NT2/D1 (cell line): ENCODE results near the gene ANKLE2.

Source experiments
- DNase-seq: peaks from one replicate; pipeline ENCODE4 v3.0.0-alpha.2; 2011; ENCODE audit warnings: low read depth, low spot score
- H3K27me3 ChIP-seq: 2 replicates; pipeline ENCODE4 v1.6.0; 2011; ENCODE audit warnings: mild to moderate bottlenecking; ENCODE audit not compliant: insufficient read length, insufficient read depth
- H3K36me3 ChIP-seq: 2 replicates; pipeline ENCODE4 v1.6.1; 2011; ENCODE audit warnings: mild to moderate bottlenecking, low read length, mixed read lengths; ENCODE audit not compliant: insufficient read depth, insufficient read length
- H3K4me1 ChIP-seq: 2 replicates; pipeline ENCODE4 v1.5.1; 2011; ENCODE audit not compliant: insufficient read depth, insufficient read length
- H3K4me3 ChIP-seq: 2 replicates; pipeline ENCODE4 v1.5.1; 2011; ENCODE audit warnings: low read depth; ENCODE audit not compliant: insufficient read length
- H3K9ac ChIP-seq: 2 replicates; pipeline ENCODE4 v1.6.0; 2011; ENCODE audit warnings: low read depth; ENCODE audit not compliant: insufficient read length
- H3K9me3 ChIP-seq: 2 replicates; pipeline ENCODE4 v1.5.1; 2011; ENCODE audit warnings: mild to moderate bottlenecking, low read length; ENCODE audit not compliant: insufficient read depth
- SUZ12 ChIP-seq: IDR thresholded peaks from 2 replicates; pipeline ENCODE4 v1.6.1; 2011; ENCODE audit not compliant: insufficient read length, insufficient read depth; ENCODE audit errors: extremely low read depth
- YY1 ChIP-seq: IDR thresholded peaks from 2 replicates; pipeline ENCODE4 v1.6.1; 2011; ENCODE audit not compliant: insufficient read length, insufficient read depth
- ZNF274 ChIP-seq: IDR thresholded peaks from 2 replicates; pipeline ENCODE4 v1.6.1; 2011; ENCODE audit warnings: mild to moderate bottlenecking, low read depth, low read length

The ANKLE2 gene

GRCh38 chr12:132748319-132748718, 13.3 kb downstream of the ANKLE2 start:
- Histone ChIP-seq H3K4me3 (no peak overlapping the region), H3K36me3 (peaks cover 94% of the 10 kb centered on the region), H3K9me3 (no peaks in the 10 kb centered on the region), H3K9ac (no peak overlapping the region), H3K4me1 (no peaks in the 10 kb centered on the region), H3K27me3 (no peaks in the 10 kb centered on the region)
- no peak for TF ChIP-seq ZNF274
- TF ChIP-seq YY1 = no peak
- TF ChIP-seq SUZ12 = no peak
- DNase-seq = no peak

- H3K36me3 ChIP-seq = peaks cover 94% of the 10 kb centered on the region
- H3K27me3 ChIP-seq = no peaks in the 10 kb centered on the region
- no peak for TF ChIP-seq SUZ12
- no peaks in the 10 kb centered on the region for H3K9me3 ChIP-seq
- no peak overlapping the region for H3K9ac ChIP-seq
- no peak for DNase-seq
- H3K4me3 ChIP-seq = no peak overlapping the region
- H3K4me1 ChIP-seq = no peaks in the 10 kb centered on the region
These were observed 13.7 kb downstream of the ANKLE2 start for GRCh38 chr12:132747896-132748295.

- TF ChIP-seq SUZ12 (no peak), ZNF274 (no peak), YY1 (no peak)
- H3K36me3 ChIP-seq = peaks cover 94% of the 10 kb centered on the region
These were observed 14.2 kb downstream of the ANKLE2 start for GRCh38 chr12:132747395-132747794.

GRCh38 chr12:132746613-132747012, 15.0 kb downstream of the ANKLE2 start:
- no peaks in the 10 kb centered on the region for H3K4me1 ChIP-seq
- TF ChIP-seq SUZ12 (no peak), ZNF274 (no peak), YY1 (no peak)

More at GRCh38 chr12:132747395-132747794, 14.2 kb downstream of the ANKLE2 start:
- DNase-seq = no peak
- no peaks in the 10 kb centered on the region for H3K27me3 ChIP-seq
- H3K4me1 ChIP-seq = no peaks in the 10 kb centered on the region
- H3K9ac ChIP-seq = no peak overlapping the region
- H3K9me3 ChIP-seq = no peaks in the 10 kb centered on the region
- H3K4me3 ChIP-seq = no peak overlapping the region

GRCh38 chr12:132743831-132744230, 17.8 kb downstream of the ANKLE2 start:
- Histone ChIP-seq H3K9me3 (no peaks in the 10 kb centered on the region), H3K27me3 (no peaks in the 10 kb centered on the region), H3K4me1 (no peaks in the 10 kb centered on the region), H3K9ac (no peak overlapping the region), H3K4me3 (no peak overlapping the region), H3K36me3 (peaks cover 96% of the 10 kb centered on the region)
- TF ChIP-seq YY1 = no peak
- no peak for TF ChIP-seq SUZ12
- TF ChIP-seq ZNF274 = no peak
- no peak for DNase-seq

More at GRCh38 chr12:132746613-132747012, 15.0 kb downstream of the ANKLE2 start:
- DNase-seq = no peak
- Histone ChIP-seq H3K9ac (no peak overlapping the region), H3K9me3 (no peaks in the 10 kb centered on the region), H3K36me3 (peaks cover 94% of the 10 kb centered on the region), H3K4me3 (no peak overlapping the region), H3K27me3 (no peaks in the 10 kb centered on the region)

GRCh38 chr12:132741620-132742019, 20.0 kb downstream of the ANKLE2 start:
- Histone ChIP-seq H3K9ac (no peak overlapping the region), H3K4me3 (no peak overlapping the region), H3K9me3 (no peaks in the 10 kb centered on the region), H3K27me3 (no peaks in the 10 kb centered on the region), H3K36me3 (peaks cover 94% of the 10 kb centered on the region), H3K4me1 (no peaks in the 10 kb centered on the region)
- DNase-seq = no peak
- TF ChIP-seq ZNF274 (no peak), SUZ12 (no peak), YY1 (no peak)

GRCh38 chr12:132740652-132741051, 21.0 kb downstream of the ANKLE2 start:
- Histone ChIP-seq H3K36me3 (peaks cover 95% of the 10 kb centered on the region), H3K9me3 (no peaks in the 10 kb centered on the region), H3K4me3 (no peak overlapping the region)

GRCh38 chr12:132740313-132740646, 21.4 kb downstream of the ANKLE2 start:
- no peak overlapping the region for H3K4me3 ChIP-seq
- TF ChIP-seq YY1 (no peak), SUZ12 (no peak), ZNF274 (no peak)
- no peaks in the 10 kb centered on the region for H3K9me3 ChIP-seq
- no peaks in the 10 kb centered on the region for H3K4me1 ChIP-seq
- no peaks in the 10 kb centered on the region for H3K27me3 ChIP-seq
- H3K9ac ChIP-seq = no peak overlapping the region
- no peak for DNase-seq
- H3K36me3 ChIP-seq = peaks cover 95% of the 10 kb centered on the region

More at GRCh38 chr12:132740652-132741051, 21.0 kb downstream of the ANKLE2 start:
- Histone ChIP-seq H3K4me1 (no peaks in the 10 kb centered on the region), H3K27me3 (no peaks in the 10 kb centered on the region), H3K9ac (no peak overlapping the region)
- DNase-seq = no peak
- TF ChIP-seq YY1 = no peak
- TF ChIP-seq SUZ12 = no peak
- TF ChIP-seq ZNF274 = no peak
